Measurements from ENCODE around the gene CACFD1.

DNA sequence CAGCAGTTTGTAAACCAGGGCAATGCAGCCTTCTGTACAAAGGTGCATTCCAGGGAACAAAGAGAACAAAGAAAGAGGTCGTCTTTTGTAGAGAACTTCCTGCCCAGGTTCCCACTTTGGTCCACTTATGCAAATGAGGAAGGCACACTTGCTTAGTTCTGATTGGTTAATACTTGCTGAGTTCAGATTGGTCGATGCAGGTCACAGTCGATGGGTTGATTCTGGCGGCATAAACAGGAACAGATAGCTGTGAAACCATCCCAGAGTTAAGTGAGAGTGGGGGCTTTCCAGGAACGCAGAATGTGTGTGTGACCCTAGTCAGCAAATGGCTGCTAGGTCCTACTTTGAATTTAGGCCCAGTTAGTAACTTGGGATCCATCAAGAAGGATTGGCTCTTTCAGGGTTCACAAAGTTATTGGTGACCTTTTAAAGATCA is 39.4 kb upstream of the CACFD1 start:
- TF ChIP-seq CTCF (IDR thresholded peaks at IDR 0.05) (no peak), POLR2A (IDR thresholded peaks at IDR 0.05) (no peak)

All from uterus (tissue), 2 donors.